GM19468 (cell line): Measurements from ENCODE around the gene WWOX.

Source experiments
- ATAC-seq: cut with Tn5 transposase; IDR thresholded peaks from one replicate; pipeline ENCODE4 v1.9.1; 2021; ENCODE audit warnings: mild to moderate bottlenecking, moderate library complexity, moderate number of reproducible peaks; ENCODE audit not compliant: unreplicated experiment; ENCODE audit errors: extremely low read depth

Gene WWOX

GRCh38 chr16:78715673-78716072, 616.2 kb downstream of the WWOX start:
- no peak for ATAC-seq

- ATAC-seq: no peak
Measured at GRCh38 chr16:78718141-78718540, 618.7 kb downstream of the WWOX start.

GRCh38 chr16:78720416-78720815, 621.0 kb downstream of the WWOX start:
- ATAC-seq: no peak

- ATAC-seq: no peak
Measured at GRCh38 chr16:78727536-78727935, 628.1 kb downstream of the WWOX start.

GRCh38 chr16:78729687-78730086, 630.2 kb downstream of the WWOX start:
- ATAC-seq: no peak

- ATAC-seq: no peak
Measured at GRCh38 chr16:78731785-78732184, 632.3 kb downstream of the WWOX start.

GRCh38 chr16:78732696-78733095, 633.2 kb downstream of the WWOX start:
- ATAC-seq: no peak

- no peak for ATAC-seq
Measured at GRCh38 chr16:78735337-78735736, 635.9 kb downstream of the WWOX start.

- no peak for ATAC-seq
Measured at GRCh38 chr16:78737630-78738029, 638.2 kb downstream of the WWOX start.

- no peak for ATAC-seq
Measured at GRCh38 chr16:78738557-78738956, 639.1 kb downstream of the WWOX start.

- no peak for ATAC-seq
Measured at GRCh38 chr16:78740269-78740668, 640.8 kb downstream of the WWOX start.

GRCh38 chr16:78742501-78743283, 643.2 kb downstream of the WWOX start:
- ATAC-seq: peak; percentile 96

- ATAC-seq: no peak
Measured at GRCh38 chr16:78743556-78743955, 644.1 kb downstream of the WWOX start.

- no peak for ATAC-seq
Measured at GRCh38 chr16:78744099-78744498, 644.6 kb downstream of the WWOX start.

GRCh38 chr16:78744796-78745107, 645.3 kb downstream of the WWOX start:
- ATAC-seq: no peak

- ATAC-seq: no peak
Measured at GRCh38 chr16:78745108-78746019, 645.9 kb downstream of the WWOX start.

GRCh38 chr16:78746718-78747117, 647.3 kb downstream of the WWOX start:
- ATAC-seq: no peak

- no peak for ATAC-seq
Measured at GRCh38 chr16:78748220-78748929, 648.9 kb downstream of the WWOX start.

- peak; percentile 53 for ATAC-seq
Measured at GRCh38 chr16:78749745-78750268, 650.4 kb downstream of the WWOX start.

GRCh38 chr16:78750611-78751010, 651.2 kb downstream of the WWOX start:
- no peak for ATAC-seq

- no peak for ATAC-seq
Measured at GRCh38 chr16:78751601-78752000, 652.1 kb downstream of the WWOX start.
